GM18858 (cell line): ENCODE results near the gene ZNF501.
A peak's percentile ranks its signal among the peaks of the same experiment; 100 is the strongest.

Experiments
- ATAC-seq: cut with Tn5 transposase; IDR thresholded peaks from one replicate; pipeline ENCODE4 v1.9.1; 2021; ENCODE audit not compliant: unreplicated experiment

Gene ZNF501

GRCh38 chr3:44729384-44729910 lies at the start of gene ZNF501:
Gene ZNF501, plus strand, starts transcription at chr3:44729635. Its CDS starts 4,787 bp downstream, at chr3:44734422.
- ATAC-seq = peak; percentile 57

- no peak for ATAC-seq
Observed at GRCh38 chr3:44680921-44681455, 48.4 kb upstream of the ZNF501 start.

GRCh38 chr3:44682182-44682896 lies 47.1 kb upstream of the ZNF501 start:
- ATAC-seq = no peak

GRCh38 chr3:44685128-44685800 lies 44.2 kb upstream of the ZNF501 start:
- peak; percentile 62 for ATAC-seq

- no peak for ATAC-seq
Observed at GRCh38 chr3:44687898-44688297, 41.5 kb upstream of the ZNF501 start.

- ATAC-seq = no peak
Observed at GRCh38 chr3:44712455-44713075, 16.9 kb upstream of the ZNF501 start, which contains the start of gene ZNF502. Gene ZNF502, plus strand, starts transcription at chr3:44712660. Its CDS starts 7,602 bp downstream, at chr3:44720262.

- no peak for ATAC-seq
Observed at GRCh38 chr3:44721231-44722102, 8.0 kb upstream of the ZNF501 start.

GRCh38 chr3:44722103-44722401 lies 7.4 kb upstream of the ZNF501 start:
- no peak for ATAC-seq

GRCh38 chr3:44734646-44735168 lies 5.3 kb downstream of the ZNF501 start:
- ATAC-seq = no peak

GRCh38 chr3:44761101-44761423 lies 31.6 kb downstream of the ZNF501 start:
- ATAC-seq = no peak

- ATAC-seq = peak; percentile 67
Observed at GRCh38 chr3:44761424-44762169, 32.2 kb downstream of the ZNF501 start, which contains the start of the genes KIAA1143 and KIF15. Gene KIAA1143, minus strand, starts transcription at chr3:44761619. Its CDS starts 17 bp downstream, at chr3:44761602. Gene KIF15, plus strand, starts transcription at chr3:44761794. Its CDS starts 72 bp downstream, at chr3:44761866.

GRCh38 chr3:44762170-44762677 lies 32.8 kb downstream of the ZNF501 start:
- no peak for ATAC-seq

- no peak for ATAC-seq
Observed at GRCh38 chr3:44762690-44763089, 33.3 kb downstream of the ZNF501 start.

- ATAC-seq = no peak
Observed at GRCh38 chr3:44764248-44764647, 34.8 kb downstream of the ZNF501 start.

GRCh38 chr3:44771424-44772098 lies 42.1 kb downstream of the ZNF501 start:
- no peak for ATAC-seq

GRCh38 chr3:44772099-44772442 lies 42.6 kb downstream of the ZNF501 start:
- ATAC-seq = no peak

GRCh38 chr3:44782891-44783290 lies 53.5 kb downstream of the ZNF501 start:
- ATAC-seq = no peak
